HEK293T (cell line): ENCODE results near the gene COMMD9.

Experiments
- ELF4 ChIP-seq: fragments of 450-650 bp; IDR thresholded peaks from 2 replicates; pipeline ENCODE4 v1.6.1; 2017; ENCODE audit warnings: antibody characterized with exemption
- HDGF ChIP-seq: fragments of 450-650 bp; IDR thresholded peaks from 2 replicates; pipeline ENCODE4 v1.6.1; 2017; ENCODE audit warnings: antibody characterized with exemption, borderline replicate concordance
- LEF1 ChIP-seq: fragments of 450-650 bp; IDR thresholded peaks from 2 replicates; pipeline ENCODE4 v1.6.1; 2017; ENCODE audit warnings: mild to moderate bottlenecking, borderline replicate concordance
- NFRKB ChIP-seq: fragments of 450-650 bp; IDR thresholded peaks from 2 replicates; pipeline ENCODE4 v1.6.1; 2016; ENCODE audit warnings: mild to moderate bottlenecking, moderate library complexity
- SP1 ChIP-seq: fragments of 450-650 bp; IDR thresholded peaks from 2 replicates; pipeline ENCODE4 v1.6.1; 2017
- SUZ12 ChIP-seq: fragments of 450-650 bp; IDR thresholded peaks from 2 replicates; pipeline ENCODE4 v1.6.1; 2016; ENCODE audit warnings: mild to moderate bottlenecking
- ZNF384 ChIP-seq: fragments of 450-650 bp; IDR thresholded peaks from 2 replicates; pipeline ENCODE4 v1.6.1; 2016

DNA sequence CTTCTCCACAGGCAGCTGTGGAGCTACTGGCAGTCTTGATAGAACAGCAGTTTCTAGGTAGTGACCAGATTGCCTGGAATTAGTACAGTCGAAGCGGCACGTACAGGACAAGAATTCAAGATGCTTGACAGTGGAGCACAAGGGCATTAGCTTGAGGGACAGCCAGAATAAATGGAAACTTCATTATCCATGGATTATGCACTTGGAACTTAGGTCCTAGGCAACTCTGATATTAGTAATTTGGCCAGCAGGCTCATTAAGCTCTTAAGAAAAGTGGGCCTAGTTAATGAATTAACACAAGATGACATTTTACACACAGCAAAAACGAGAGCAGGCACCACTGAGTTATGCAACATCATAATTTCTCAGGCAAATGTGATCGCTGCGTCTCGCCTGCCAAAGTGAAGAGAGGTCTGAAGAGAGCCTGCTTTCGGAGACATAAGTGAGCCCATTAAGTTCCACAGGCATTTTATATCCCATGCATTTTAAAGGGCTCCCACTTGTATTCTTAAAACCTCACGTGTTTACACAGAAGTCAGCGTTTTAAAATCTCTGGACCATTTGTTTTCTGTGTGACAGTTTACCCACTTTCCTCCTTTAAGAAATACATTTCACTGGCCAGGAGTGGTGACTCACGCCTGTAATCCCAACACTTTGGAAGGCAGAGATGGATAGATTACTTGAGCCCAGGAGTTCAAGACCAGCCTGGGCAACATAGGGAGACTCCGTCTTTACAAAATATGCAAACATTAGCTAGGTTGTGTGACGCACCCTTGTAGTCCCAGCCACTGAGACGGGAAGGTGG, 66.2 kb downstream of the COMMD9 start:
- no peak for TF ChIP-seq ELF4
- TF ChIP-seq SP1, result no peak
- no peak for TF ChIP-seq HDGF
- TF ChIP-seq NFRKB, result no peak
- no peak for TF ChIP-seq SUZ12
- TF ChIP-seq ZNF384, result no peak
- no peak for TF ChIP-seq LEF1
